ENCODE data around the gene RXRB. TPM values are rescaled to one million over a fixed set of nuclear protein-coding genes. Genes with fewer than 3 reads are reported as not detected.

The RXRB gene
- total RNA-seq, 1 experiment from 2014 or later: 49.9 TPM

DNA sequence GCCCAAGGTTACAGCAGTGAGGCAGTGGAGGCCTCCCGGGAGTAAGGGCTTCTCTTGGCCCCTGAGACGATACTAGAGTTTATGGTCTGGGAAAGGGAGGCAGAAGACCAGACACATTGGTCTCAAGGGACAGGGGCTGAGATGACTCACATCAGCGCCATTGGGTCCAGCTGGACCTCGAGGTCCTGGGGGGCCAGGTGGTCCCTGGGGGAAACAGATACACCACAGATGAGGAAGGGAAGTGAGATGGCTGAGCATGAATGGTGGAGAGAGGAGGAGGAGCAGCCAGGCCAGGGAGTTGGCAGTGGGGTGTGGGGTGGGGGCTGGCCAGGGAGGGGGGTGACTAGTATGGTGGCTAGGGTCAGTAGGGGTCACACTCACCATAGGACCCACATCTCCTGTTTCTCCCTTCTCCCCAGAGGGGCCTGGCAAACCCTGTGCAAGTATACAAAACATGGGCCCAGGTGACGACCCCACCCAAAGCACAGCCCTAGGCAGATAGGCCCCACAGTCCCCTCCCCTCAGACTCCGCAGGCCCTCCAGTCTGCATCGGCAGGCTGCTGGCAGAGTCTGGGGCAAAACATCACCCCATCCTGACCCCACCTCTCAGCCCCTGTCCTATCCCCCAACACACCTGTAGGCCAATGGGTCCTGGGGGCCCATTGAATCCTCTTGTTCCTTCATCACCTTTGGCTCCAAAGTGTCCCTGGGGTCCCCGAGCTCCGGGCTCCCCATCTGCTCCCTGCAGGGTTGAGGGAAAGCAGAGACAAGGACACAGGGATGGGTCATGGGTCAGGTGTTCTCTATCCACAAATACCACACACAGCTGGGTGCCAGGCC is 30.1 kb downstream of the RXRB start:
- H3K9me2 ChIP-seq (ENCODE audit: insufficient read depth): no peaks in the 10 kb centered on the region
- TF ChIP-seq ELF1 (IDR thresholded peaks at IDR 0.05; ENCODE audit: borderline replicate concordance, low read depth) (no peak), EGR1 (IDR thresholded peaks at IDR 0.05; ENCODE audit: low read depth) (no peak), EZH2phosphoT487 (IDR thresholded peaks at IDR 0.05; ENCODE audit: borderline replicate concordance) (no peak), POLR2AphosphoS5 (IDR thresholded peaks at IDR 0.05; ENCODE audit: low read depth, low read length) (no peak), RAD21 (IDR thresholded peaks at IDR 0.05; ENCODE audit: low read depth) (no peak), YY1 (IDR thresholded peaks at IDR 0.05; ENCODE audit: extremely low read depth, insufficient replicate concordance, low read depth, low read length) (no peak), TCF7L2 (IDR thresholded peaks at IDR 0.05; ENCODE audit: borderline replicate concordance, extremely low read depth, insufficient read depth, insufficient read length) (no peak), ATF3 (IDR thresholded peaks at IDR 0.05) (no peak), EZH2 (IDR thresholded peaks at IDR 0.05) (no peak), SRF (IDR thresholded peaks at IDR 0.05; ENCODE audit: low read depth) (no peak), FOSL1 (IDR thresholded peaks at IDR 0.05; ENCODE audit: low read depth) (no peak), POLR2A (IDR thresholded peaks at IDR 0.05; ENCODE audit: borderline replicate concordance, extremely low read depth, insufficient read depth, insufficient read length) (no peak), CBX3 (IDR thresholded peaks at IDR 0.05; ENCODE audit: low read depth) (no peak), SP1 (IDR thresholded peaks at IDR 0.05; ENCODE audit: low read depth) (no peak), JUND (IDR thresholded peaks at IDR 0.05) (no peak), ZNF274 (IDR thresholded peaks at IDR 0.05; ENCODE audit: low read depth, low read length) (no peak)
- H3K79me2 ChIP-seq (ENCODE audit: insufficient read depth, low read length): no peaks in the 10 kb centered on the region
- H3K4me3 ChIP-seq (replicated peaks in 1 of 2; ENCODE audit: low read depth in 1 of 2, low read length in 2 of 2): no peak overlapping the region
- CTCF ChIA-PET: no interaction called here
- H3K27me3 ChIP-seq (ENCODE audit: insufficient read depth, low read length): no peaks in the 10 kb centered on the region
- no peak overlapping the region for H3K27ac ChIP-seq (ENCODE audit: low read depth, low read length)
- H3K9me3 ChIP-seq (ENCODE audit: control insufficient read depth in 1 of 2, insufficient read depth in 1 of 2, low read depth in 1 of 2, low read length in 2 of 2): no peaks in the 10 kb centered on the region
- no peak overlapping the region for H3K9ac ChIP-seq (ENCODE audit: low read length)
- H2AFZ ChIP-seq (ENCODE audit: low read depth, low read length, poor library complexity, severe bottlenecking): no peak overlapping the region
- no peaks in the 10 kb centered on the region for H3K36me3 ChIP-seq (ENCODE audit: control insufficient read depth in 1 of 2, insufficient read depth in 2 of 2, low read length in 2 of 2)
- no peak for DNase-seq (ENCODE audit: low read depth, low spot score)
- H3K4me1 ChIP-seq (ENCODE audit: control insufficient read depth in 1 of 2, insufficient read depth in 2 of 2, low read length in 2 of 2): no peaks in the 10 kb centered on the region
- RAD21 ChIA-PET (ENCODE audit: low non-redundant PET in 1 of 2, low total read pairs in 2 of 2, uncharacterized antibody in 2 of 2, unreplicated experiment in 2 of 2): no interaction called here
- no peak overlapping the region for H3K4me2 ChIP-seq (ENCODE audit: low read length)
- intact Hi-C loops (cut with micrococcal nuclease): no loop called here
- H4K20me1 ChIP-seq (ENCODE audit: insufficient read depth): no peaks in the 10 kb centered on the region
- ATAC-seq: no peak
- POLR2A ChIA-PET: no interaction called here
- no TSS peak for BruUV-seq (replicated peaks)

Measured in HCT116 (cell line).